RCC 7860 (cell line): ENCODE data around the gene ALK.

Experiments used
- DNase-seq: peaks from one replicate; pipeline ENCODE4 v3.0.0-alpha.2; 2015; ENCODE audit warnings: low spot score
- FAIRE-seq: peaks from 2 replicates; lab custom pipeline; 2012; peaks lifted over from hg19 to GRCh38; lab: Jason Lieb, UNC

The ALK gene

DNA sequence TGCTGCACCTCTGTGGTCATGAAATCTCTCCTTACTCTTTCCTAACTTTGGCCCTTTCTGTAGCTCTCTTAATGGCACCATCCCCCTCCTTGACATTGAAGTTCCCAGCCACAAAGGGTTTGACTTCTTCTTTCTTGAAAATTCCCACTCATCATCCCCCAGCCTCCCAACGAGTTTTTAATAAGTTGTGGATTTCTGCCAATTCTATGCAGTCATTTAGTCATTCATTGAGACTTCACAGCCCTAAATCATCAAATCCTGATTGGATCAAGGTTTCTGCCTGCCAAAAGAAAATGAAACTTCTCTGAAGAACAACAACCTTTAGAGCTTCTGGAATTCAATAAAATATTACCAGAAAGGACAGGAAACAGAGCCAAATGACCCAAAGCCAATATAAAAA, 451.9 kb downstream of the ALK start:
- DNase-seq (no peak), FAIRE-seq (no peak)

DNA sequence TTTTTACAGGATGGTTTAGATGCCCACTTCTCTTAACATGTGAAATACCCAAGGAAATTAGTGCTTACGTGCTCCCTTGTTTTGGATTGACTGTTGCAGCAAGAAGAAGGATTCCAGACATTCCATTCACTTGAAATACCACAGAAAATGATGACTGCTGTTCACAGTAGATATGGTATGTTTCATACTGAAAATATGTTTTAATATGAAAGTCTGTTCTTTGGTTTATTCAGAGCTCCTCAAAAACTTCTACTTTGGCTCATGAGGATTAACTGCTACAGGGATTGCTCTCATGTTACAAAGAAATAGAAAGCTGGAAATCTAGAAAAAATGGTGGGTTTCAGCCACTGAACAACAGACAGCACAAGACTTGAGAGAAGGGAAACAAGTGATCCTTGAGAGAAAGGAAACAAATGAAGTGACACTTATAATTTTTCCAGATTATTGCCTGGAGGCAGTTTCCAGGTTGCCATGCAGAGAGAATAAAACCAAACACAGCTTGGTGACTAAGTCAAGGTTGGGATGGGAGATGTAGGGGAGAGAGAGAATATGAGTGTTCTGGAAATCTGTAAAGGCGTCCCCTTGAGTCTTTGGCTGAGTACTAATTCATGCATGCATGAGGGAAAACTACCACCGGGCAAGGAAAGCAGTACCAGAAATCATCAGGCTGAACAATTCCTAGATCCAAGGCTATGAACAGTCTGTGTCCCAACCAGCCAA, 458.0 kb downstream of the ALK start:
- FAIRE-seq (no peak), DNase-seq (peak; percentile 30)

DNA sequence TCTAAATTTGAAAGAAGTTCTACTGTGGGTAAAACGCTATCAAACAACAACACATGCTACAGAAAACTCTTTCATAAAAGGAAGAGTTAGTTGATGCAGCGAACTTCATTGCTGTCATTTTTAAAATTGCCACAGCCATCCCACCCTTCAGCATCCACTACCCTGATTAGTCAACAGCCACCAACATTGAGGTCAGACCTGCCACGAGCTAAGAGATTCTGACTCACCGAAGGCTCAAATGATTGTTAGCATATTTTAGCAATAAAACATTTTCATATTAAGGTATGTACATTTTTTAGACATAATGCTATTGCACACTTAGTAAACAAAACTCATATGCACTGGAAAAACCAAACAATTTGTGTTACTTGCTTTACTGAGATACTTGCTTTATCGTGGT, 459.1 kb downstream of the ALK start:
- no peak for DNase-seq
- FAIRE-seq = no peak

- DNase-seq (no peak), FAIRE-seq (no peak)
Measured at GRCh38 chr2:29460190-29460589, 461.2 kb downstream of the ALK start.

GRCh38 chr2:29459445-29460179, 461.8 kb downstream of the ALK start:
- no peak for FAIRE-seq

GRCh38 chr2:29456429-29456828, 465.0 kb downstream of the ALK start:
- DNase-seq = no peak
- FAIRE-seq = no peak

More at GRCh38 chr2:29459445-29460179, 461.8 kb downstream of the ALK start:
- DNase-seq = no peak

DNA sequence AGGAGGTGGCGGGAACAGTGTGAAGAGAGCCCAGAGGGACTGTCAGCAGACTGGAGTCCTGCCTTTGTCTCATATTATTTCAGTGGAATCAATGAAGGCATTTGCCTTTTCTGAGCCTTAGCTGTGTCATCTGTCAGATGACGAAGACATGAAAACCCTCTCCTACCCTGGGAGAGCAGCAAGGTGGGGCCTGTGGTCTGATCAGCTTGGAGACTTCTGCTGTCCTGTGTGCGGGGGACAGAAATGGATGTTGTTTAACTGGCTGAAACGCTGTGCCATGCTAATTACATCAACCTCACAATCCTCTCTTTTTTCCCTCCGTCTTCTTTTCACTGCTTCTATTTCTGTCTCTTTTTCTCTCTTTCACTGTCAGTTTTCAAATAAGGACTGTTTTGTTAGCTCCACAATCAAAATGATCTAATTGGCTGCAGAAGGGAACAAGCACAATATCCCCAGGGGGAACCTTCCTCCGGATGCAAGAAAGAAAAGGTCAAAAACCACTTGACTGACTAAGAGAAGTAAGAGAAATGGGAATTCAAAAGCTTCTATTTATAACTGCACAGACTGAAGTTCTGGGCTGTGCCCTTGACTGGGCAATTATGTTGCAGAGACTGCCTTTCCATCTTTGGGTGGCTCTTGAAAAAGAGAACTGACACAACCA, 466.1 kb downstream of the ALK start:
- FAIRE-seq (no peak), DNase-seq (no peak)

GRCh38 chr2:29452036-29452435, 469.4 kb downstream of the ALK start:
- FAIRE-seq (no peak), DNase-seq (no peak)

DNA sequence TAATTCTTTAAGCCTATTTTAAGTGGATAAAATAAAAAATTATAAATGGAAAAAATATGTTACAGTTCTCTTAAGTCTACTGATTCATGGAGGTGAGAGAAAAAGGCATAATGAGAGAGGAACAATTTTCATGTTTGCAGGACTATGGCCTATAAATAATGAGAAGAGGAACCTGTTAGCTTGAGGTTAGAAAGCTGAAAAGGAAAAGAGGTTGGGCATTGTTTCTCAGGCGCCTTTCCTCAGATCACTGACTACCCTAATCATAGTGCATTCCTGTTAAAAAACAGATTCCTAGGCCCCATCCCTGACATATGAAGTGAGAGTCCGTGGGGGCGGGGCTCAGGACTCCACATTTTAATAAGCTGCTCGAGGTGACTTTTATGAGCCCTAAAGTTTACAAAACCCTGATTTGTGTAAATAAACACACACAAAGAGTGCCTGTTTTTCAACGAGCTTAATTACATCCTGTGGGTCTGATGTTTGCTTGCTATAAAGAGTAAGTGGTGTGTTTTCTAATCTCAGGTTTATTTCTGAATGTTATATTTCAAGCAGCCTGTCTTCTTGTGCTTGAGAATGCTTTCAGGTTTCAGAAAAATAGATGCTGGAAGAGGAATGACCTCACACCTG, 470.7 kb downstream of the ALK start:
- FAIRE-seq (no peak), DNase-seq (no peak)

- DNase-seq (no peak), FAIRE-seq (no peak)
Measured at GRCh38 chr2:29449499-29449898, 471.9 kb downstream of the ALK start.

DNA sequence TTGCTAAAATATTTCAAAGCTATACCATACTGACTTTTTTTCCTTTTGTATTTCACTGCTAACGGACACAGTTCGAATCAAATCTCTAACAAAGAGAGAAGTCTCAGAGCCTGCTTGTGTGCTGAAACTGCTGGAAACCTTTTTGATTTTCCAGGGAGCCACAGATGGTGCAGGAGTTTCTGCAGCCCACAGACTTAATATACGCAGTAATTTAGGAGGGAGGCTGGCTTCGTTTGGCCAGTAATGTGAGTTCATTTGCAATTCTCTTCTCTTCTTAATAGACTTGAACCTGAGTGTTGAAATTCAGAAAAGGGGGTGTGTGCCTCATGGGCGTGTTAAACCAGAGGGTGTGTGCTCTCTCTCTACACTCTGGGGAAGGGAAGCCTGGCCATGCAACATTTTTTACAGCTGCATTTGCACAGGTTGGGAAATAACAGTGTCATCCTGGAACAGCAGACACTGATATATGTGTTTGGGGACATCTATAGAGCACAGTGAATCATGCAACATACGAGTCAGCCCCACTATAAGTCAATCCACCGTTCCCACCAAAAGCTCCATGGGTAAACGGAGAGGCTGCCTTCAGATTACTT, 473.2 kb downstream of the ALK start:
- FAIRE-seq = no peak
- no peak for DNase-seq

DNA sequence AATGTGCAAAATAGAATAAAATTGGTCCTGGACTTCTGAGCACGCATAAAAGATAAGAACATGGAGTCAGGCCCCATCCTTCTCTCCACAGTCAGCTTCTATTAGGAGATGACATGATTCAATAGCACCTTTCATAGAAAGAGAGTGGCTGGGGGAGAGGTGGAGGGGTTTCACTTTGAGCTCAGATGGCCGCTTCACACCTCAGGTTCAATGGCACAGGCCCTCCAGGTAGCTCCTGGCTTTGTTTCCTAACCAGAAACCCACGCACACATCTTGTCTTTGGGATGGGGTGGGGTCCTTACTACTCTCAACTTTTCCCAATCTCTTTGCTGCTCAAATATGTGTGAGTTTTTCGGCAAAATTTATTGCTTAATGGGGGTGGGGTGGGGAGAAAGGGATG, 473.9 kb downstream of the ALK start:
- FAIRE-seq = no peak

GRCh38 chr2:29446847-29447246, 474.5 kb downstream of the ALK start:
- no peak for DNase-seq
- no peak for FAIRE-seq

More for the DNA sequence above, 473.9 kb downstream of the ALK start:
- DNase-seq = no peak

- DNase-seq (no peak), FAIRE-seq (no peak)
Measured at GRCh38 chr2:29444150-29444549, 477.2 kb downstream of the ALK start.

GRCh38 chr2:29443627-29444026, 477.8 kb downstream of the ALK start:
- FAIRE-seq = no peak
- DNase-seq = no peak

- DNase-seq (no peak), FAIRE-seq (no peak)
Measured at GRCh38 chr2:29443151-29443550, 478.2 kb downstream of the ALK start.

GRCh38 chr2:29440921-29441623, 480.3 kb downstream of the ALK start:
- FAIRE-seq (no peak), DNase-seq (no peak)

- DNase-seq = no peak
- no peak for FAIRE-seq
Measured at GRCh38 chr2:29433920-29434319, 487.5 kb downstream of the ALK start.

- DNase-seq (no peak), FAIRE-seq (no peak)
Measured at GRCh38 chr2:29433128-29433527, 488.3 kb downstream of the ALK start.

GRCh38 chr2:29431485-29431884, 489.9 kb downstream of the ALK start:
- no peak for FAIRE-seq
- DNase-seq = no peak
